Bronchial epithelial cell (primary cell): ENCODE results near the gene IL4I1. TPM values are rescaled to one million over a fixed set of nuclear protein-coding genes. Genes with fewer than 3 reads are reported as not detected.

Source experiments
- DNase-seq: peaks from one replicate; pipeline ENCODE4 v3.0.0-alpha.2; 2010; ENCODE audit warnings: low read depth
- FAIRE-seq: peaks from 2 replicates; lab custom pipeline; 2011; peaks lifted over from hg19 to GRCh38; lab: Jason Lieb, UNC
- H3K27me3 ChIP-seq: 2 replicates; pipeline ENCODE4 v1.5.1; 2011; ENCODE audit warnings: low read length; ENCODE audit not compliant: control insufficient read depth, insufficient read depth
- H3K36me3 ChIP-seq: 2 replicates; pipeline ENCODE4 v1.5.1; 2011; ENCODE audit warnings: low read length; ENCODE audit not compliant: control insufficient read depth, insufficient read depth
- H3K4me3 ChIP-seq: 2 replicates; pipeline ENCODE4 v1.5.1; 2011; ENCODE audit warnings: mild to moderate bottlenecking, low read depth, low read length, control low read depth
- total RNA-seq: library from RNA; depleted of rRNA; stranded (reverse); fragments of >200 nt; gene quantifications from 2 replicates; pipeline ENCODE4 v1.2.1, GENCODE V29; 2014
- TF ChIP-seq, protein P1 (sequence below): IDR thresholded peaks from 2 replicates; pipeline ENCODE4 v1.5.1; 2011; ENCODE audit warnings: mild to moderate bottlenecking, moderate library complexity, low read length, control low read depth, inconsistent platforms; ENCODE audit not compliant: insufficient read depth, severe bottlenecking

IL4I1 gene
- total RNA-seq, 1 donor from 2014 or later, result 0.26 TPM

DNA sequence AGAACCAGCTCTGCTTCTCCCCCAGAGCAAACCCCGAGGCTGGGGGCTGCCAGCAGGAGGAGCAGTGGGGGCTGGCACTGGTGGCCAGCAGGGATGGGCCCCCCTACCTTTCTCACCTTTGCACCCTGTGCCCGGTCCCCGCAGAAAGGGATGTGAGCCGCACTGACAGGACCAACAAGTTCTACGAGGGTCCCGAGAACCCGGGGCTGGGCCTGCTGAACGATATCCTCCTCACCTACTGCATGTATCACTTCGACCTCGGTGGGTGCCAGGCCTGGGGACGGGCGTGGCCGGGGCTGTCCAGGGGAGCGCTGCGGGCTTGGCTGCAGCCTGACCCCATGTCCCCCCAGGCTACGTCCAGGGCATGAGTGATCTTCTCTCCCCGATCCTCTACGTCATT, 12.6 kb downstream of the IL4I1 start:
- Histone ChIP-seq H3K36me3 (peaks cover 37% of the 10 kb centered on the region), H3K4me3 (no peak overlapping the region), H3K27me3 (no peaks in the 10 kb centered on the region)
- TF ChIP-seq, protein P1, sequence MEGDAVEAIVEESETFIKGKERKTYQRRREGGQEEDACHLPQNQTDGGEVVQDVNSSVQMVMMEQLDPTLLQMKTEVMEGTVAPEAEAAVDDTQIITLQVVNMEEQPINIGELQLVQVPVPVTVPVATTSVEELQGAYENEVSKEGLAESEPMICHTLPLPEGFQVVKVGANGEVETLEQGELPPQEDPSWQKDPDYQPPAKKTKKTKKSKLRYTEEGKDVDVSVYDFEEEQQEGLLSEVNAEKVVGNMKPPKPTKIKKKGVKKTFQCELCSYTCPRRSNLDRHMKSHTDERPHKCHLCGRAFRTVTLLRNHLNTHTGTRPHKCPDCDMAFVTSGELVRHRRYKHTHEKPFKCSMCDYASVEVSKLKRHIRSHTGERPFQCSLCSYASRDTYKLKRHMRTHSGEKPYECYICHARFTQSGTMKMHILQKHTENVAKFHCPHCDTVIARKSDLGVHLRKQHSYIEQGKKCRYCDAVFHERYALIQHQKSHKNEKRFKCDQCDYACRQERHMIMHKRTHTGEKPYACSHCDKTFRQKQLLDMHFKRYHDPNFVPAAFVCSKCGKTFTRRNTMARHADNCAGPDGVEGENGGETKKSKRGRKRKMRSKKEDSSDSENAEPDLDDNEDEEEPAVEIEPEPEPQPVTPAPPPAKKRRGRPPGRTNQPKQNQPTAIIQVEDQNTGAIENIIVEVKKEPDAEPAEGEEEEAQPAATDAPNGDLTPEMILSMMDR, result no peak
- FAIRE-seq (no peak), DNase-seq (no peak)

DNA sequence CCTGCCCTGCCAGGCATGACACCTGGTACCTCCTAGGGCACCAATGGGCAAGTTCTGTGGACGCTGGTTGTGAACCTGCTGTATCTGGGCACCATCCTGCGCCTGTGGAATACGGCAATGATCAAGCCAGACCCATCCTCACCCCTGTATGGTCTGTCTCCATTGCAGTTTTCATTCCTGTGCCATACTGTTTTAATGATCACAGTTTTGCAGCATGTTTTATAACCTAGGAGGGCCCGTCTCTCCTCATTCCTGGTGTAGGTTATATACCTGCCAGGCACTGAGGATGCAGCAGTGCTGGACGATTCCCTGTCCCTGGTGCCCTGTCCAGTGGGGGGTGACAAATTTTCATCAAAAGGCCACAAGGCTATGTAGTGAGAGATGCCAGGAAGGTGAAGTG, 13.6 kb downstream of the IL4I1 start:
- DNase-seq (no peak), FAIRE-seq (no peak)
- TF ChIP-seq, protein P1, result no peak
- Histone ChIP-seq H3K4me3 (no peak overlapping the region), H3K36me3 (peaks cover 38% of the 10 kb centered on the region), H3K27me3 (no peaks in the 10 kb centered on the region)

DNA sequence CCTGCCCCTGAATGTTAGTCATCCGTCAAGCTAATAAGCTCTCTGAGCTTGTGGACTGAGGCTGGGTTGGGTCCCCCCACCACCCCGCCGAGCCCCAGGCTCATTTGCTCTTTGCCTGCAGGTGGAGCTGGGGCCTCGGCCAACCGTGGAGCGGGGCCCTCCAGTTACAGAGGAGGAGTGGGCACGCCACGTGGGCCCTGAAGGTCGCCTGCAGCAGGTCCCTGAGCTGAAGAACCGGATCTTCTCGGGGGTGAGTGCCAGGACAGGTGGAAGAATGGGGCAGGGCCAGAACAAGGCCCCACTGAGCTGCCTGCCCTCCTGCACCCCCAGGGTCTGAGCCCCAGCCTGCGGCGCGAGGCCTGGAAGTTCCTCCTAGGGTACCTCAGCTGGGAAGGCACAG, 14.0 kb downstream of the IL4I1 start:
- Histone ChIP-seq H3K4me3 (no peak overlapping the region), H3K27me3 (no peaks in the 10 kb centered on the region), H3K36me3 (peaks cover 38% of the 10 kb centered on the region)
- FAIRE-seq (no peak), DNase-seq (no peak)
- TF ChIP-seq, protein P1, result no peak

DNA sequence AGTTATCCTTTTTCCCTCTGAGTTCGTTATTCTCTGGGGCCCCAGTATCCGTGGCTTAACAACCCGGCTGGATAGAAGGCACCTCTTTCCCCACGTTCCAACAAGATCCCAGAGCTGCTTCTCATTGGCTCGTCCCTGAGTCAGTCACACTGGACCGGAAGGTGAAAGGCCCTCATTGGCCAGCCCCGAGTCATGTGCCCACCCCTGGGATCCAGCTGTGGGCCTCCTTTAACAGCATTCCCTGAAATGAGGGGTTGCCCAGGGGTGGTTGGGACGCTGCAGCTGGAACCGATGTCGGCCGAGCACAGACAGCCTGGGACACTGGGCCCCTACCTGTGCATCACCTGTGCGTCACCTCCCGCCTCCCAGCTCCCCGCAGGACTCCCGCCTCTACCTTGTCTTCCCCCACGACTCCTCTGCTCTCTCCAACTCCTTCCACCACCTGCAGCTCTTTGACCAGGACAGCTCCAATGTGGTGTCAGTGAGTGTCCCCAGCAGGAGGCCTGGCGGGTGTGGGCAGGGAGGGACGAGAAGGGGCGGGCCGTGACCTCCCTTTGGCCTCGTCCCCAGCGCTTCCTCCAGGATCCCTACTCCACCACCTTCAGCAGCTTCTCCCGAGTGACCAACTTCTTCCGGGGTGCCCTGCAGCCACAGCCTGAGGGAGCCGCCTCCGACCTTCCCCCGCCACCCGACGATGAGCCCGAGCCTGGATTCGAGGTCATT, 14.9 kb downstream of the IL4I1 start:
- TF ChIP-seq, protein P1, result no peak
- DNase-seq, result no peak
- no peaks in the 10 kb centered on the region for H3K27me3 ChIP-seq
- FAIRE-seq, result no peak
- no peak overlapping the region for H3K4me3 ChIP-seq
- H3K36me3 ChIP-seq, result peaks cover 38% of the 10 kb centered on the region

DNA sequence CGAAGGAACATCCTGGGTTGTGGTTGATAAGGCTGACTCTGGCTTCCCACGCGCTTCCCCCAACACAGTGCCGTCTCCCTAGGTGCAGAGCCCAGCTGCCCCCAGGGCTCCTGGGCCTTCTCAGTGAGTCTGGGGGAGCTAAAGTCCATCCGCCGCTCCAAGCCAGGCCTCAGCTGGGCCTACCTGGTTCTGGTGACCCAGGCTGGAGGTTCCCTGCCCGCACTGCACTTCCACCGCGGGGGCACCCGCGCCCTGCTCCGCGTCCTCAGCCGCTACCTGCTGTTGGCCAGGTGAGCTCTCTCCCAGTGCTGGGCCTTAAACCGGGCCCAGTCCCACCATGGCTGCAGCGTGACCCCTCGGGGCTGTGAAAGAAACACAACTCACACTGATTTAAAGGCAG, 15.5 kb downstream of the IL4I1 start:
- Histone ChIP-seq H3K27me3 (no peaks in the 10 kb centered on the region), H3K4me3 (no peak overlapping the region), H3K36me3 (peaks cover 38% of the 10 kb centered on the region)
- TF ChIP-seq, protein P1, result no peak
- DNase-seq (no peak), FAIRE-seq (no peak)
